GM19372 (cell line): ENCODE measurements around the gene TP53TG5.

Experiments used
- ATAC-seq: cut with Tn5 transposase; IDR thresholded peaks from one replicate; pipeline ENCODE4 v1.9.1; 2021; ENCODE audit warnings: mild to moderate bottlenecking, low read depth, moderate library complexity; ENCODE audit not compliant: unreplicated experiment

The TP53TG5 gene

GRCh38 chr20:45347936-45348778 is 30.0 kb downstream of the TP53TG5 start, which contains the start of gene SDC4:
Gene SDC4, minus strand, starts transcription at chr20:45348424. Its CDS starts 40 bp downstream, at chr20:45348384.
- ATAC-seq, result no peak

GRCh38 chr20:45347297-45347935 is 30.7 kb downstream of the TP53TG5 start:
- ATAC-seq, result no peak

- ATAC-seq, result no peak
These were observed 31.3 kb downstream of the TP53TG5 start for GRCh38 chr20:45346851-45347250.

DNA sequence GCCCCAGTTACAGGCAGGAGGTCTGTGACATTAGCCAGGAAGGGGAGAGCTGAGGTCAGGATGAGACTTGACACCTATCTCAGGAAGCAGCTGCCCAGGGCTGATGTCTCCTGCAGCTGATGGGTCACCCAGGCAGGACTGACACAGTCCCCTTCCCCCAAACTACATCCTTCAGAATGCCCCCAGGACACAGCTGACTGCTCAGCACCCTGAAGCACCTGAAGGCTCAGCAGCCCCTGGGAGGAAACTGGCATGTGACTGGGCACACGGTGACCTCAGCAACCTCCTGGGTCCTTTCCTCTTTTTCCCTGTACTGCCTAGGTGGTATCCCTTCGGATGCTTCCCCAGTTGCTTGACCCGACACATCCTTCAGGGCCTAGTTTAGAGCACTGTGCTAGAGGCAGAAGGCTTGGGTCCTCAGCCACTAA is 31.8 kb downstream of the TP53TG5 start:
- no peak for ATAC-seq

GRCh38 chr20:45345104-45345936 is 32.8 kb downstream of the TP53TG5 start:
- ATAC-seq, result no peak

DNA sequence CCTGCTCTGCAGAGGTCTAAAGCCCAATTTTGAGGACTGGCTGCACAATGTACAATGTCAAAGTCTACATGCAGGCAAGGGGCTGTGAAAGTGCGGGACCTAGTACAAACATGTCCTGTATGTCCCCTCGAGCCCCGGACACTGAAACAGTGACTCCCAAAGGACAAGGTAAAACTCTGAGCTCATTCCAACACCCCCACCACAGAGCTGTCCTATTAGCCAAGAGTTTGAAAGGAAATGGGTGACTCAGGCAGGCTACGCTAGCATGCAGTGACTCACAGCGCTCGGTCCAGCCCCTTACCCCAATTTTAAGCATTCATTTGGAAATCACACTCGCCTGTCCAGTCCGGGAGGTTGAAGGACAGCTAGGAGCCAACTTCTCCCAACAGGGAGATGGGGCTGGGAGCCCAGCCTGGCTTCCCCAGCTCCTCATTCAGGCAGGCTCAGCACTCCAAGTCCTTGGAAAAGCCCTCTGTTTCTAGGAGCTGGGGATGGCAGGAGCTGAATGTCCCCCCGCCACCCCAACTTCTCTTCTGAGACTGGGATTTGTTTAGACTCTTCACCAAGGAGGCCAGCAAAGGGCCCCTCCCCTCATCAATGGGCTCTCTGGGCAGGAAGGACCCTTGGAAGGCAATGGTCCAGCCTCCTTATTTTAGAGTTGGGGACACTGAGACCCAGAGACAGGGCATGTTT is 33.8 kb downstream of the TP53TG5 start:
- no peak for ATAC-seq

DNA sequence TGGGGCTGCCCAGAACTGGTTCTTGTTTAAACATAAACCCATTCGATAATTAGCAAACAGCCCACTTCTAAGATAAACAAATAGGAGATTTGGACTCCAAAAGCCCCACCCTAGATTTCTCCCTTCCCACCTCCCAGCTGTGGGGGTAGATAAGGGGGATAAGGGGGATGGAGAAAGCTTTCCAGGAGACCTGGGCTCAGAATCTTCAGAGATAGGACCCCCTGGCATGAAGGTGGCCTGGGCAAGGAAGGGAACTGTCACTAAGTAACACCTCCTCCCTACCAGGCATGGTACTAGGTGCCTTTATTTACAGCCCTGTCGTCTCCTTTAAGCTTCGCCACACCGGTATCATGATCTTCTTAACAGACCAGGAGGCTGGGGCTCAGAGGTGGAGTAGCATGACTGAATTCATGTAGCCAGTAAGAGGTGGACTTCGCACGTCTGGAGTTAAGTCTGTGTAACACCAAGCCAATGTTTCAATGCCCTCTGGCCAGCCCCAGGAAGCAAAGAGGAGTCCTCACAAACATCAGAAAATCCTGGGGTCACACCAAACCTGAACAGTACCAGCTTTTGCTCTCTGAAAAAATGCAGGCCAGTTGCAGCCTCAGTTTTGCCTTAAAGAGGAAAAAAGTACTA is 34.5 kb downstream of the TP53TG5 start:
- no peak for ATAC-seq

DNA sequence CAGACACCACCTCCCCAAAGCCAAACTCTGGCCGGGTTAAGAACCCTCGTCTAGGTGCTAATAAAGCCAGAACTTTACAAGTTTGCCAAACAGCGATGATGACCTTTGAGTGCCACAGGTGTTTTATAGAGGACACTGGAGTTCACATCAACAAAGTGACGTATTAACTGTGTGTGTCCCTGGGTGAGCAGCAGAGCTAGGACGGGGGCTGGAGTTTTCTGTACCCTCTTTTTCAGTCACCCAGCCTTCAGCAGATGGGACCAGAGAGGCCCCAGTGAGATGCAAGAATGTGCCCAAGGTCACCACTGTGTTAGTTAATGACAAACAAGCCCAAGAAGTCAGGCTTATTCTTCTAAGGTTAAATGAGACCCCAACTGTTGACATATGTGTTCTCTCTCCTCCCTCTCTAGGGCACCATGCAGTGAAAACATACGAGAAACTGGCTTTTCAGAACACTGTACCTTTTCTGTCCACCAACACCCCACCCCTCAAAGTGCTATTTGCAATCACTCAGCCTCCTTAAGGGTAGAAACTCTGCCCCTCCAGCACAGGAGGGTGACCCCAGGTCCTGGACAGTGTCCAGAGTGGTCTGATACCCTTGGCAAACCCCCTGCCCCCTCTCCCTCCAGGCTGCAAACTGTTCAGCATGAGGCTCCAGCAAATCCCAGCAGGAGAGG is 35.1 kb downstream of the TP53TG5 start:
- ATAC-seq, result no peak

DNA sequence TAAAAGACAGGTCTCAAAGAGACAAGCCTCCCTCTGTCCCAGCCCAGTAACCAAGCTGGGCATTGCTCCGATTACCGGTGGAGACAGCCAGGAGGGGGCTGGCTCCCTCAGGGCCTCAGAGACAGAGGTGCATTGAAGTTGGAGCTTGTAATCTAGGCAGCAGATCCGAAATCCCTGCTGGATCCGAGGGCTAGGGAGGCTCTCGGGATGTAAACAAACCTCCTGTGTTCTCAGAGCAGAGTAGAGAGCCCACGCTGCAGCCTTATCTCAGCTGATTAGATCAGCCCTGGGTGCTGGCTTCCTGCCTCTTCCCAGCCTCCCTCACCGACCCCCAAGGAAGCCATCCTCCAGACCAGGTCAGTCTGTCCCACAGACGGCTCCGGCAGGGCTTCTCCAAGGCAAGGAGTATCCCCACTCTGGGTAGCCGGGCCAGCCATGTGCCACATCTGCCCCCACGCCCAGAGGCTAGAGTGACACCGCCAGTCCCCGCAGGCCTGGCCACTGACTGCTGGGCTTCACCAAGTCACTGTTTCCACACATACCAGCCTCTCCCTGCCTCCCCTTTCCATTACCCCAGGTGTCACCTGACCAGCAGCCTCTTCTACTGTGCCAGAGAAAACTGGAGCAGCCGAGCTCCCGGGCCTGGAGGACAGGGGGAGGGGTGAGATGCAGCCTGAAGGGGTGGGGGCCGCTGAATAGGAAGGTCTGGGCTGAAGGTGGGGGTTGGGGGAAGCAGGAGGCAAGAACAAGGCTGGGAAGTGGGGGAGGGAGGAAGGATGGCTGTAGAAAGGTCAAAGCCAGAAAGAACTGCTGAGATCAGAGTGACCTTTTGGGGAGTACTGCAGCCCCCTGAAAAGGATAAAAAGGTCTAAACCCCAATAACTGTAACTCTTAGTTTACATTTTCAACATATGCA is 35.9 kb downstream of the TP53TG5 start:
- no peak for ATAC-seq

DNA sequence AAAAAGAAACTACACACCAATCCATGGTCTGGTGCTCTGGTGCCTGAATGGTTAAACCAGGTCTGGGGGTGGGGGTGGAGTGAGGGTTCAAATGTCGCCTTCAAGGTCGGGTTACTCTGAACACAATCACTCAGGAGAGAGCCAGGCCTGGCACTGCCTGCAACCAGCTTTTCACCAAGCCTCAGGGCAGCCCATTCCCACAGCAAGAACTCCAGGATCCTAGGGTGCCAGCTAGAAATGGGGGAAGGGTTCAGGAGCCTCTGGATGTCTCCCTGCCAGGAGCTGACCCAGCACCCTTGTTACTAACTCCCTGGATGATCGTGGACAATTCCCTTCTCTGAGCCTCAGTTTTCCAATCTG is 36.6 kb downstream of the TP53TG5 start:
- ATAC-seq, result no peak

- ATAC-seq, result no peak
These were observed 37.2 kb downstream of the TP53TG5 start for GRCh38 chr20:45340951-45341350.

DNA sequence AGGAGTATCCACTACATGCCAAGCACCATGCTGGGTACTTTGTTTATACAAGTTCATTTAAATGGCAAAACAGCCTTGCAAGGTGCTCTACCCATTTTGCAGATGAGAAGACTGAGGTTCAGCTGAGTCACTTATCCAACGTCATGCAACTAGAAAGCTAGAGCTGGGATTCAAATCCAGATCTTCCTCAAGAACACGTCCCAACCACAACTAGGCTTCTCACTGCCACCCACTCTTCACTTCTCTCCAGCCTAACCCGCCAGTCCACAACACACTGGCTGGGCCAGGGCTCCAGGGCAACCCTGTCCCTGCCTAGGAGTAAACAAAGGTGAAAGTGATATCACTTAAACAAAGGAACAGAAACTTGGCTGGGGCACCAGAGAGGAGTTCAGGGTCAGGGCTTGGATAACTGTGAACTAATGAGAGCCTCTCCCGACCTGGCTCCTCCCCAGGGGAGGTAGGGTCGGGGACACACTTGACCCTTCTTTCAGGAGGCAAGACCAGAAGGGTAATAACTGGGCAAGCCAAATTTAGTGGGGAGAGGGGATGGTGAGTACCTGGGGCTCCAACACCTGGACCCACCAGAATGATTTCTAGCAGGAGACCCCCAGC is 37.8 kb downstream of the TP53TG5 start:
- no peak for ATAC-seq

GRCh38 chr20:45339799-45340198 is 38.3 kb downstream of the TP53TG5 start:
- ATAC-seq, result no peak

GRCh38 chr20:45339084-45339483 is 39.0 kb downstream of the TP53TG5 start:
- no peak for ATAC-seq

GRCh38 chr20:45338121-45339030 is 39.7 kb downstream of the TP53TG5 start:
- ATAC-seq, result no peak

- no peak for ATAC-seq
These were observed 40.6 kb downstream of the TP53TG5 start for GRCh38 chr20:45337367-45338120.
